ENCODE measurements around the gene YAF2. TPM values are rescaled to one million over a fixed set of nuclear protein-coding genes. Genes with fewer than 3 reads are reported as not detected.
"Not testable (repeated sequence)": the region's sequence is repeated elsewhere in the genome, so short reads cannot be mapped to it uniquely, and the experiment has no call there.

Gene YAF2
- total and polyA plus RNA-seq, 2 donors, result 24.9 to 28.3 TPM

DNA sequence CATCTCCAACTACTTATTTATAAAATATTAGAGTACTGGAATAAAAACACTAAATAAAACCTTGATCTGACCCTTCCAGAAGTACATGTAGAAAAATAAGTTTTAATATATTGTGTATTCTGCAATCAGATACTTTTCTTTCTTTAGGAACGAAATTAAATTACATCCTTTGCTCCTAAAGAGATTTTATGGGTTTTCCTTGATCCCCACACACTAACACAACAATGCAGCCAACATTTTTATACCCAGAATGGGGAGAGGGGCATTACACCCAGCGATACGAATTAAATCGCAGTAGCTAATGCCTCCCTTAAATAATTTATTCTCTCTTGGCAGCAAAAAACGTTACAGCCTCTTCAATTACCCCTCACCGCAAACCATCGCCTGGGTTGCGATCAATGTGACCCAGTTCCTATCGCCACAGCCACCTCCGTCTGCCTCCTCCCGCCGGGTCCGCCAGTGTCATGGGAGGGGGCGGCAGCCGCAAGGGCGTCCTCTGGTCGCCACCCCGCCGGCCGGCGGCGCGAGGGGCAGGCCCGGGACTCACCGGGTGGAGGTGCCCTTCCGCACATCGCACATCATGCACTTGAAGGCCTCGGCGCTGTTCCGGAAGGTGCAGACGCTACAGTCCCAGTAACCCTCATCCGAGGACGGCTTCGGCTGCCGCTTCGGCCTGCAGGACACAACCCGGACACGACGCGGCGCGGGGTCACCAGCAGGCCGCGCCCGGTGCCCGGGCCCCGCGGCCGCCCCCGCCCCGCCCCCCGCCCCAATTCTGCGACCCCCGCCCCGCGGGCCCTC, 796 bp downstream of the YAF2 start:
- H3K4me1 ChIP-seq (ENCODE audit: control insufficient read depth in 2 of 2, insufficient read depth in 2 of 2, low read length in 2 of 2), result peaks cover 3 to 18% of the 10 kb centered on the region in 2 donors
- peak overlapping the region in 1 of 2 donors; percentile 88 for H3K27ac ChIP-seq (ENCODE audit: low read depth in 1 of 2, low read length in 1 of 2)
- 1% methylated on average over 56 of the region's 56 CpGs for WGBS

DNA sequence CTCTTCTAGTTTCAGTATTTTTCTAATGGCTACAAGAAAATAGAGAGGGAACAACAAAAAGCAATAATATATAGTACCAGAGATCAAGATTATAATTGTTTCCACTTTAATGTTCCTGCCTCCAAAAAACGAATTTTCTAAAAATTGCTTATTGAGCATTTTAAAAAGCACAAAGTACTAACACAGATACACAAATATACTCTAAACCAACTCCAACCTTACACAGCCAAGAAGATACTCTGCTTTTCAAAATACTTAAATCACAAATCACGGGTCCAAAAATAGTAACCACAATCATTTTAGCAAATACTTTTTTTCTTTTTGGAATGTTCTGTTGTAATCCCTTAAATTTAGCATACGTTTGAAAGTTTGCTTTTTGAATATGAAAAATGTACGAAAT, 2.0 kb downstream of the YAF2 start:
- peaks cover 5 to 18% of the 10 kb centered on the region in 2 donors for H3K4me1 ChIP-seq (ENCODE audit: control insufficient read depth in 2 of 2, insufficient read depth in 2 of 2, low read length in 2 of 2)
- no peaks in the 10 kb centered on the region for H3K27me3 ChIP-seq (ENCODE audit: control insufficient read depth in 2 of 2, insufficient read depth in 1 of 2, low read length in 1 of 2)
- H3K4me3 ChIP-seq (ENCODE audit: low read length in 2 of 2), result no peak overlapping the region
- 96% methylated on average over 4 of the region's 4 CpGs for WGBS
- no peak for DNase-seq (ENCODE audit: low read depth in 6 of 9, low spot score in 9 of 9)
- H3K36me3 ChIP-seq (ENCODE audit: control insufficient read depth in 2 of 2, insufficient read depth in 2 of 2, low read length in 1 of 2), result peaks cover 5 to 8% of the 10 kb centered on the region in 2 donors
- no peak overlapping the region for H3K27ac ChIP-seq (ENCODE audit: low read depth in 1 of 2, low read length in 1 of 2)
- H3K9me3 ChIP-seq (ENCODE audit: control insufficient read depth in 2 of 2, insufficient read depth in 1 of 2, low read length in 1 of 2), result no peaks in the 10 kb centered on the region

More for the DNA sequence above, 796 bp downstream of the YAF2 start:
- peak overlapping the region; percentile 55 to 99 for H3K4me3 ChIP-seq (ENCODE audit: low read length in 2 of 2)
- DNase-seq (ENCODE audit: low read depth in 6 of 9, low spot score in 9 of 9), result peak; percentile 25 to 78 (median 45)
- H3K36me3 ChIP-seq (ENCODE audit: control insufficient read depth in 2 of 2, insufficient read depth in 2 of 2, low read length in 1 of 2), result peaks cover 5% of the 10 kb centered on the region in 2 donors
- no peaks in the 10 kb centered on the region for H3K27me3 ChIP-seq (ENCODE audit: control insufficient read depth in 2 of 2, insufficient read depth in 1 of 2, low read length in 1 of 2)
- H3K9me3 ChIP-seq (ENCODE audit: control insufficient read depth in 2 of 2, insufficient read depth in 1 of 2, low read length in 1 of 2), result no peaks in the 10 kb centered on the region

DNA sequence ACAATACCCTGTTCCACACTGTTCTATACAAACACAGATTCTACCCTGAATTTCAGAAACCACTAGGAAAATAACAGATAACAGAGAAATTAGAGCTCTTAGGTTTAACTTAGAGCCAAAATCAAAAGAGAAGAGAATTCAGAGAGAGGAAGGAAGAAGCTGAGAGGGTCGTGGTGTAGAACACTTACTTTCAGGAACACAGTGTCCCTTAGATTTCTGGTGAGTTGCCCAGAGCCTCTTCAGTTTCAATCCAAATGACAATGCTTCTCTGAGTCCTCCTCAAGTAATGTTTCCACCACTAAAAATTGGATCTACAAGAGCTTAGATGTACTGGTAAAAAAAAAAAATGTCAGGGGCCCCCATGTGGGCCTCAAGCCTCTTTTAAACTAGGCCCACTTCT, 2.6 kb downstream of the YAF2 start:
- H3K9me3 ChIP-seq (ENCODE audit: control insufficient read depth in 2 of 2, insufficient read depth in 1 of 2, low read length in 1 of 2), result no peaks in the 10 kb centered on the region
- H3K27me3 ChIP-seq (ENCODE audit: control insufficient read depth in 2 of 2, insufficient read depth in 1 of 2, low read length in 1 of 2), result no peaks in the 10 kb centered on the region
- peaks cover 7 to 18% of the 10 kb centered on the region in 2 donors for H3K4me1 ChIP-seq (ENCODE audit: control insufficient read depth in 2 of 2, insufficient read depth in 2 of 2, low read length in 2 of 2)
- no peak overlapping the region for H3K4me3 ChIP-seq (ENCODE audit: low read length in 2 of 2)
- WGBS, result 12% methylated on average over 1 of the region's 1 CpG
- no peak overlapping the region for H3K27ac ChIP-seq (ENCODE audit: low read depth in 1 of 2, low read length in 1 of 2)
- DNase-seq (ENCODE audit: low read depth in 6 of 9, low spot score in 9 of 9), result no peak
- H3K36me3 ChIP-seq (ENCODE audit: control insufficient read depth in 2 of 2, insufficient read depth in 2 of 2, low read length in 1 of 2), result peaks cover 5 to 8% of the 10 kb centered on the region in 2 donors

DNA sequence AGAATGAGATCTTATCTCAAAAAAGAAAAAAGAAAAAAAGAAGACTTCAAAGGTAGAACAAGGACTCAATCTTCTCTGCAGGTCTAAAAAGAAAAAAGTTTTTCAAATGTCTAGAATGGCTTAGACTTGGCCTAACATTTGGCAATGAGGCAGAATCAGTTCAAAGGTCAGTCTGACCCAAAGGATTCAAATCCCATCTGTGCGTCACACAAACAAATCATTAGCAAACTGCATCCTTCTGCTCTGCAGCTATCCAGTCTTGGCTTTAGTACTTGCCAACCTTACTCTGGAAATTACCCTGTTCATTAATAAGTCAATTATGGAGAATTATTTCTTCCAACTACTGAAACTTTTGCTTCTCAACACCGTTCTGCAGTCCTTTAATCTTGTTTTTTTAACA, 3.1 kb downstream of the YAF2 start:
- H3K9me3 ChIP-seq (ENCODE audit: control insufficient read depth in 2 of 2, insufficient read depth in 1 of 2, low read length in 1 of 2), result no peaks in the 10 kb centered on the region
- no peak overlapping the region for H3K4me3 ChIP-seq (ENCODE audit: low read length in 2 of 2)
- H3K4me1 ChIP-seq (ENCODE audit: control insufficient read depth in 2 of 2, insufficient read depth in 2 of 2, low read length in 2 of 2), result peaks cover 7 to 18% of the 10 kb centered on the region in 2 donors
- H3K27me3 ChIP-seq (ENCODE audit: control insufficient read depth in 2 of 2, insufficient read depth in 1 of 2, low read length in 1 of 2), result no peaks in the 10 kb centered on the region
- WGBS, result 94% methylated on average over 2 of the region's 2 CpGs
- no peak for DNase-seq (ENCODE audit: low read depth in 6 of 9, low spot score in 9 of 9)
- H3K36me3 ChIP-seq (ENCODE audit: control insufficient read depth in 2 of 2, insufficient read depth in 2 of 2, low read length in 1 of 2), result peaks cover 5 to 9% of the 10 kb centered on the region in 2 donors
- H3K27ac ChIP-seq (ENCODE audit: low read depth in 1 of 2, low read length in 1 of 2), result no peak overlapping the region

DNA sequence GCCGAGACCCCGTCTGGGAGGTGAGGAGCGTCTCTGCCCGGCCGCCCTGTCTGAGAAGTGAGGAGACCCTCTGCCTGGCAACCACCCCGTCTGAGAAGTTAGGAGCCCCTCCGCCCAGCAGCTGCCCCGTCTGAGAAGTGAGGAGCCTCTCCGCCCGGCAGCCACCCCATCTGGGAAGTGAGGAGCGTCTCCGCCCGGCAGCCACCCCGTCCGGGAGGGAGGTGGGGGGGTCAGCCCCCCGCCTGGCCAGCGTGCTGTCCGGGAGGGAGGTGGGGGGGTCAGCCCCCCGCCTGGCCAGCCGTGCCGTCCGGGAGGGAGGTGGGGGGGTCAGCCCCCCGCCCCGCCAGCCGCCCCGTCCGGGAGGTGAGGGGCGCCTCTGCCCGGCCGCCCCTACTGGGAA, 10.5 kb downstream of the YAF2 start:
- H3K9me3 ChIP-seq (ENCODE audit: control insufficient read depth in 2 of 2, insufficient read depth in 1 of 2, low read length in 1 of 2); H3K36me3 ChIP-seq (ENCODE audit: control insufficient read depth in 2 of 2, insufficient read depth in 2 of 2, low read length in 1 of 2); H3K27me3 ChIP-seq (ENCODE audit: control insufficient read depth in 2 of 2, insufficient read depth in 1 of 2, low read length in 1 of 2); H3K4me1 ChIP-seq (ENCODE audit: control insufficient read depth in 2 of 2, insufficient read depth in 2 of 2, low read length in 2 of 2); DNase-seq (ENCODE audit: low read depth in 6 of 9, low spot score in 9 of 9); H3K4me3 ChIP-seq (ENCODE audit: low read length in 2 of 2); H3K27ac ChIP-seq (ENCODE audit: low read depth in 1 of 2, low read length in 1 of 2): not testable (repeated sequence)
- WGBS, result 99% methylated on average over 30 of the region's 30 CpGs

DNA sequence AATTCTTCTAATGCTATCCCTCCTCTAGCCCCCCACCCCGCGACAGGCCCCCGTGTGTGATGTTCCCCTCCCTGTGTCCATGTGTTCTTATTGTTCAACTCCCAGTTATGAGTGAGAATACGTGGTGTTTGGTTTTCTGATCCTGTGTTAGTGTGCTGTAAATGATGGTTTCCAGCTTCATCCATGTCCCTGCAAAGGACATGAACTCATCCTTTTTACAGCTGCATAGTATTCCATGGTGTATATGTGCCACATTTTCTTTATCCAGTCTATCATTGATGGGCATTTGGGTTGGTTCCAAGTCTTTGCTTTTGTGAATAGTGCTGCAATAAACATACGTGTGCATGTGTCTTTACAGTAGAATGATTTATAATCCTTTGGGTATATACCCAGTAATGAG, 13.5 kb downstream of the YAF2 start:
- 97% methylated on average over 5 of the region's 5 CpGs for WGBS
- H3K9me3 ChIP-seq (ENCODE audit: control insufficient read depth in 2 of 2, insufficient read depth in 1 of 2, low read length in 1 of 2); H3K4me3 ChIP-seq (ENCODE audit: low read length in 2 of 2); DNase-seq (ENCODE audit: low read depth in 6 of 9, low spot score in 9 of 9); H3K27me3 ChIP-seq (ENCODE audit: control insufficient read depth in 2 of 2, insufficient read depth in 1 of 2, low read length in 1 of 2); H3K4me1 ChIP-seq (ENCODE audit: control insufficient read depth in 2 of 2, insufficient read depth in 2 of 2, low read length in 2 of 2); H3K36me3 ChIP-seq (ENCODE audit: control insufficient read depth in 2 of 2, insufficient read depth in 2 of 2, low read length in 1 of 2); H3K27ac ChIP-seq (ENCODE audit: low read depth in 1 of 2, low read length in 1 of 2): not testable (repeated sequence)

DNA sequence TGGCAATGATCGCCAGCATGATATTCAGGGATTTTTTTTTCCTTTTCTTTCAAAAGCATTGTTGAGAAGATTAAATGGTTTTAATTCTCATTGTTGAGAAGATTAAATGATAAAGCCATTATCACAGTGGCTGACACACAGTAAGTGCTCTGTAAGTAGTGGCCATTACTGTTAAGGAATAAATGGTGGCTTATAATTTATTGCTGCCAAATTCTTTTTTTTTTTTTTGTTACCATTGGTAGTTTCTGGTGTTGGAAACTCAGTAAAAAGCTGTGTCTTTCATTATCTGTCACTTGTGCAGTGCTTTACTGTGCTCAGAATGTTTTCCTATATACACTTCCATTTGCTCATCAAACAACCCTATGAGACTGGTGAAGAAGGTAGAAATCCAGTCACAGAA, 15.3 kb downstream of the YAF2 start:
- H3K4me1 ChIP-seq (ENCODE audit: control insufficient read depth in 2 of 2, insufficient read depth in 2 of 2, low read length in 2 of 2), result no peaks in the 10 kb centered on the region
- no peak overlapping the region for H3K27ac ChIP-seq (ENCODE audit: low read depth in 1 of 2, low read length in 1 of 2)
- H3K27me3 ChIP-seq (ENCODE audit: control insufficient read depth in 2 of 2, insufficient read depth in 1 of 2, low read length in 1 of 2), result no peaks in the 10 kb centered on the region
- H3K4me3 ChIP-seq (ENCODE audit: low read length in 2 of 2), result no peak overlapping the region
- WGBS, result 97% methylated on average over 1 of the region's 1 CpG
- no peak for DNase-seq (ENCODE audit: low read depth in 6 of 9, low spot score in 9 of 9)
- no peaks in the 10 kb centered on the region for H3K36me3 ChIP-seq (ENCODE audit: control insufficient read depth in 2 of 2, insufficient read depth in 2 of 2, low read length in 1 of 2)
- H3K9me3 ChIP-seq (ENCODE audit: control insufficient read depth in 2 of 2, insufficient read depth in 1 of 2, low read length in 1 of 2), result peaks cover 0 to 4% of the 10 kb centered on the region in 2 donors

DNA sequence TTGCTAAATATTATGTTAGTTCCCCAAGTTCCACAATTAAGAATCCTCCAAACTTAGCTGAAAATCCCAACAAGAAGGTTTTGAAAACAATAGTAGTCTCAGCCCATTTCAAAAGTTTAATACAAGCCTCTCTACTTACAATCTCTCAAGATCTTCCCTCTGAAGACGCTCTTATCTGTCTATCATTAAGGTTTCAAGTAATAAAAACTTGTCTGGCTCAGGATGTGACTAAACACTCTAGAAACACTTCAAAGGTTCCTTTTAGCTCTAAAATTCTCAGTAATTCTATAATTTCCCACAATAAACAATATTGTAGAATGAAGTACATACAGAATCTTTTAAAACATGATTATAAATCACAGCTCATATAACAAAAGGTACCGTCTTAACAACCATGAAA, 16.3 kb downstream of the YAF2 start:
- no peak for DNase-seq (ENCODE audit: low read depth in 6 of 9, low spot score in 9 of 9)
- H3K27ac ChIP-seq (ENCODE audit: low read depth in 1 of 2, low read length in 1 of 2), result no peak overlapping the region
- no peaks in the 10 kb centered on the region for H3K36me3 ChIP-seq (ENCODE audit: control insufficient read depth in 2 of 2, insufficient read depth in 2 of 2, low read length in 1 of 2)
- H3K27me3 ChIP-seq (ENCODE audit: control insufficient read depth in 2 of 2, insufficient read depth in 1 of 2, low read length in 1 of 2), result no peaks in the 10 kb centered on the region
- H3K4me3 ChIP-seq (ENCODE audit: low read length in 2 of 2), result no peak overlapping the region
- no peaks in the 10 kb centered on the region for H3K4me1 ChIP-seq (ENCODE audit: control insufficient read depth in 2 of 2, insufficient read depth in 2 of 2, low read length in 2 of 2)
- H3K9me3 ChIP-seq (ENCODE audit: control insufficient read depth in 2 of 2, insufficient read depth in 1 of 2, low read length in 1 of 2), result peaks cover 0 to 4% of the 10 kb centered on the region in 2 donors
- whole genome bisulfite sequencing, result 73% methylated on average over 2 of the region's 2 CpGs

DNA sequence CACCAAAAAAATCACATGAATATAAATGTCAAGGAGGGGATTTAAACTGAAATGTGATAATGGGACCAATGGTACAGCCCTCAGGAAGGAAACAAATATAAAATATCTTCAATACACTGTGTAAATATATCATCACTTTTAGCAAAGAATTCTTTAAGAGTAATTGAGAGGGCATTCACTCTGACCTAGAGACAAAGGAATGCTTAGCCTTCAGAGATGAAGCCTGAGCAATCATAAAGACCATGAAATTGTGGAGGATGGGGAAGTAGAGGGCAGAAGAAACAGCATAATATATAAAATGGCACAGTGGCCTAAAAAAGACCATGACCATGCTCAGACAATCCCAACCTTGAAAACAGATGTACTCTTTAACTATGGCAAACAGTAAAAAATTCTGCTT, 20.4 kb downstream of the YAF2 start:
- Histone ChIP-seq H3K9me3 (ENCODE audit: control insufficient read depth in 2 of 2, insufficient read depth in 1 of 2, low read length in 1 of 2) (no peaks in the 10 kb centered on the region), H3K36me3 (ENCODE audit: control insufficient read depth in 2 of 2, insufficient read depth in 2 of 2, low read length in 1 of 2) (no peaks in the 10 kb centered on the region), H3K27me3 (ENCODE audit: control insufficient read depth in 2 of 2, insufficient read depth in 1 of 2, low read length in 1 of 2) (no peaks in the 10 kb centered on the region), H3K4me1 (ENCODE audit: control insufficient read depth in 2 of 2, insufficient read depth in 2 of 2, low read length in 2 of 2) (peaks cover 0 to 3% of the 10 kb centered on the region in 2 donors), H3K4me3 (ENCODE audit: low read length in 2 of 2) (no peak overlapping the region), H3K27ac (ENCODE audit: low read depth in 1 of 2, low read length in 1 of 2) (no peak overlapping the region)
- no peak for DNase-seq (ENCODE audit: low read depth in 6 of 9, low spot score in 9 of 9)
